ENCODE results near the gene CRISP2. TPM values are rescaled to one million over a fixed set of nuclear protein-coding genes. Genes with fewer than 3 reads are reported as not detected.
"Not testable (repeated sequence)": the region's sequence is repeated elsewhere in the genome, so short reads cannot be mapped to it uniquely, and the experiment has no call there.

Gene CRISP2
- total RNA-seq, 1 donor from 2014 or later, result not detected

- no peak for DNase-seq (ENCODE audit: low spot score)
- TF ChIP-seq CTCF (IDR thresholded peaks at IDR 0.05), result no peak
- no peaks in the 10 kb centered on the region for H3K4me1 Mint-ChIP-seq (ENCODE audit: low read depth)
- no peak overlapping the region for H3K4me3 Mint-ChIP-seq (ENCODE audit: unreplicated experiment)
- no peak overlapping the region for H3K27ac Mint-ChIP-seq (ENCODE audit: unreplicated experiment)
- H3K36me3 Mint-ChIP-seq (ENCODE audit: low read depth), result no peaks in the 10 kb centered on the region
- H3K27me3 Mint-ChIP-seq (ENCODE audit: low read depth), result no peaks in the 10 kb centered on the region
- H3K9me3 Mint-ChIP-seq (ENCODE audit: low read depth), result peaks cover 11% of the 10 kb centered on the region
These were observed 45.2 kb downstream of the CRISP2 start for GRCh38 chr6:49668083-49668511.

- TF ChIP-seq CTCF (IDR thresholded peaks at IDR 0.05), result no peak
- H3K9me3 Mint-ChIP-seq (ENCODE audit: low read depth), result peaks cover 10% of the 10 kb centered on the region
- DNase-seq (ENCODE audit: low spot score), result no peak
- no peak overlapping the region for H3K4me3 Mint-ChIP-seq (ENCODE audit: unreplicated experiment)
- no peaks in the 10 kb centered on the region for H3K27me3 Mint-ChIP-seq (ENCODE audit: low read depth)
- H3K27ac Mint-ChIP-seq (ENCODE audit: unreplicated experiment), result no peak overlapping the region
- H3K4me1 Mint-ChIP-seq (ENCODE audit: low read depth), result no peaks in the 10 kb centered on the region
- no peaks in the 10 kb centered on the region for H3K36me3 Mint-ChIP-seq (ENCODE audit: low read depth)
These were observed 46.2 kb downstream of the CRISP2 start for GRCh38 chr6:49666930-49667757.

- H3K4me3 Mint-ChIP-seq (ENCODE audit: unreplicated experiment), result no peak overlapping the region
- no peaks in the 10 kb centered on the region for H3K36me3 Mint-ChIP-seq (ENCODE audit: low read depth)
- H3K9me3 Mint-ChIP-seq (ENCODE audit: low read depth), result peaks cover 3% of the 10 kb centered on the region
- H3K4me1 Mint-ChIP-seq (ENCODE audit: low read depth), result no peaks in the 10 kb centered on the region
- TF ChIP-seq CTCF (IDR thresholded peaks at IDR 0.05), result no peak
- no peak for DNase-seq (ENCODE audit: low spot score)
- H3K27me3 Mint-ChIP-seq (ENCODE audit: low read depth), result no peaks in the 10 kb centered on the region
- no peak overlapping the region for H3K27ac Mint-ChIP-seq (ENCODE audit: unreplicated experiment)
These were observed 46.9 kb downstream of the CRISP2 start for GRCh38 chr6:49666480-49666879.

GRCh38 chr6:49664817-49665216, 48.5 kb downstream of the CRISP2 start:
- Mint-ChIP-seq H3K4me1 (ENCODE audit: low read depth) (no peaks in the 10 kb centered on the region), H3K27me3 (ENCODE audit: low read depth) (no peaks in the 10 kb centered on the region), H3K36me3 (ENCODE audit: low read depth) (no peaks in the 10 kb centered on the region), H3K4me3 (ENCODE audit: unreplicated experiment) (no peak overlapping the region), H3K27ac (ENCODE audit: unreplicated experiment) (no peak overlapping the region), H3K9me3 (ENCODE audit: low read depth) (no peaks in the 10 kb centered on the region)
- DNase-seq (ENCODE audit: low spot score), result no peak
- TF ChIP-seq CTCF (IDR thresholded peaks at IDR 0.05), result no peak

GRCh38 chr6:49664054-49664453, 49.3 kb downstream of the CRISP2 start:
- not testable (repeated sequence) for H3K4me3 Mint-ChIP-seq (ENCODE audit: unreplicated experiment); DNase-seq (ENCODE audit: low spot score); H3K4me1 Mint-ChIP-seq (ENCODE audit: low read depth); H3K36me3 Mint-ChIP-seq (ENCODE audit: low read depth); H3K27me3 Mint-ChIP-seq (ENCODE audit: low read depth); H3K27ac Mint-ChIP-seq (ENCODE audit: unreplicated experiment); H3K9me3 Mint-ChIP-seq (ENCODE audit: low read depth)

- TF ChIP-seq CTCF (IDR thresholded peaks at IDR 0.05), result no peak
- Mint-ChIP-seq H3K27ac (ENCODE audit: unreplicated experiment) (no peak overlapping the region), H3K36me3 (ENCODE audit: low read depth) (no peaks in the 10 kb centered on the region), H3K27me3 (ENCODE audit: low read depth) (peaks cover 3% of the 10 kb centered on the region), H3K4me3 (ENCODE audit: unreplicated experiment) (no peak overlapping the region), H3K4me1 (ENCODE audit: low read depth) (no peaks in the 10 kb centered on the region), H3K9me3 (ENCODE audit: low read depth) (no peaks in the 10 kb centered on the region)
- DNase-seq (ENCODE audit: low spot score), result no peak
These were observed 50.5 kb downstream of the CRISP2 start for GRCh38 chr6:49662892-49663261.

Measured in chondrocyte (in vitro differentiated cells).